ENCODE data around the gene RTRAF. TPM values are rescaled to one million over a fixed set of nuclear protein-coding genes. Genes with fewer than 3 reads are reported as not detected.
A peak's percentile ranks its signal among the peaks of the same experiment; 100 is the strongest.

RTRAF gene
- total and polyA plus RNA-seq, 2 experiments from 2014 or later, result 60.6 to 309 TPM

- Histone ChIP-seq H3K36me3 (peaks cover 22% of the 10 kb centered on the region), H3K9me3 (ENCODE audit: low read depth) (no peaks in the 10 kb centered on the region), H3K4me3 (no peak overlapping the region), H3K4me1 (ENCODE audit: low read depth) (peaks cover 82% of the 10 kb centered on the region), H3K27me3 (no peaks in the 10 kb centered on the region), H3K27ac (peak overlapping the region; percentile 85)
- TF ChIP-seq, protein P1, sequence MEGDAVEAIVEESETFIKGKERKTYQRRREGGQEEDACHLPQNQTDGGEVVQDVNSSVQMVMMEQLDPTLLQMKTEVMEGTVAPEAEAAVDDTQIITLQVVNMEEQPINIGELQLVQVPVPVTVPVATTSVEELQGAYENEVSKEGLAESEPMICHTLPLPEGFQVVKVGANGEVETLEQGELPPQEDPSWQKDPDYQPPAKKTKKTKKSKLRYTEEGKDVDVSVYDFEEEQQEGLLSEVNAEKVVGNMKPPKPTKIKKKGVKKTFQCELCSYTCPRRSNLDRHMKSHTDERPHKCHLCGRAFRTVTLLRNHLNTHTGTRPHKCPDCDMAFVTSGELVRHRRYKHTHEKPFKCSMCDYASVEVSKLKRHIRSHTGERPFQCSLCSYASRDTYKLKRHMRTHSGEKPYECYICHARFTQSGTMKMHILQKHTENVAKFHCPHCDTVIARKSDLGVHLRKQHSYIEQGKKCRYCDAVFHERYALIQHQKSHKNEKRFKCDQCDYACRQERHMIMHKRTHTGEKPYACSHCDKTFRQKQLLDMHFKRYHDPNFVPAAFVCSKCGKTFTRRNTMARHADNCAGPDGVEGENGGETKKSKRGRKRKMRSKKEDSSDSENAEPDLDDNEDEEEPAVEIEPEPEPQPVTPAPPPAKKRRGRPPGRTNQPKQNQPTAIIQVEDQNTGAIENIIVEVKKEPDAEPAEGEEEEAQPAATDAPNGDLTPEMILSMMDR (IDR thresholded peaks at IDR 0.05; ENCODE audit: low read depth, low read length), result no peak
- DNase-seq (ENCODE audit: low read depth in 1 of 2, low spot score in 1 of 2), result no peak
These were observed 60.6 kb downstream of the RTRAF start for GRCh38 chr14:52049721-52050588.

- TF ChIP-seq, protein P1 (IDR thresholded peaks at IDR 0.05; ENCODE audit: low read depth, low read length), result no peak
These were observed 61.9 kb downstream of the RTRAF start for GRCh38 chr14:52051251-52051650.

GRCh38 chr14:52051871-52052270, 62.5 kb downstream of the RTRAF start:
- H3K36me3 ChIP-seq, result peaks cover 36% of the 10 kb centered on the region
- no peaks in the 10 kb centered on the region for H3K9me3 ChIP-seq (ENCODE audit: low read depth)
- peak overlapping the region; percentile 5 for H3K4me3 ChIP-seq
- TF ChIP-seq, protein P1 (IDR thresholded peaks at IDR 0.05; ENCODE audit: low read depth, low read length), result no peak
- H3K27me3 ChIP-seq, result no peaks in the 10 kb centered on the region
- H3K4me1 ChIP-seq (ENCODE audit: low read depth), result peaks cover 68% of the 10 kb centered on the region
- peak overlapping the region; percentile 85 for H3K27ac ChIP-seq
- DNase-seq (ENCODE audit: low read depth in 1 of 2, low spot score in 1 of 2), result peak in 1 of 2 donors; percentile 50

More at GRCh38 chr14:52051251-52051650, 61.9 kb downstream of the RTRAF start:
- Histone ChIP-seq H3K4me1 (ENCODE audit: low read depth) (peaks cover 72% of the 10 kb centered on the region), H3K27ac (peak overlapping the region; percentile 85), H3K9me3 (ENCODE audit: low read depth) (no peaks in the 10 kb centered on the region), H3K27me3 (no peaks in the 10 kb centered on the region), H3K36me3 (peaks cover 35% of the 10 kb centered on the region), H3K4me3 (no peak overlapping the region)
- no peak for DNase-seq (ENCODE audit: low read depth in 1 of 2, low spot score in 1 of 2)

- DNase-seq (ENCODE audit: low read depth in 1 of 2, low spot score in 1 of 2), result peak in 1 of 2 donors; percentile 94
- Histone ChIP-seq H3K27ac (peak overlapping the region; percentile 85), H3K4me3 (peak overlapping the region; percentile 5), H3K4me1 (ENCODE audit: low read depth) (peaks cover 62% of the 10 kb centered on the region), H3K9me3 (ENCODE audit: low read depth) (no peaks in the 10 kb centered on the region), H3K36me3 (peaks cover 36% of the 10 kb centered on the region), H3K27me3 (no peaks in the 10 kb centered on the region)
- TF ChIP-seq, protein P1 (IDR thresholded peaks at IDR 0.05; ENCODE audit: low read depth, low read length), result no peak
These were observed 63.1 kb downstream of the RTRAF start for GRCh38 chr14:52052288-52052943.

DNA sequence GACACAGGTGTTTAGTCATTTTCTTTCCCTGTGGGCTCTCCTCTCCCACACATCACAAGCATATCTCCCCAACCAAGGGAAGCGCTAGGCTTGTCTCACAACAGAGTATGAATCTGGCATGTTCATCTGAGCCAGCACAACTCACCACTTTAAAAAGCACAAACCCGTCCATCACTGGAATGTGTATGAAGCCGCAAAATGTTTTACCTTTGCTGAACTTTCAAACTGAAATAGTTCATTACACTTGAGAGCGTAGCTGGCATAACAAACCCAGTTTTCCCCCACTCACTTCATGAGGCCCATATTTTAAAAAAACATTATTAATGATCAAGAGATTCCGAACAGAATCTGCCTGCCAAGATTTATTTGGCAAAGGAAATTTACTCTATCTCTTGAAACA, 63.7 kb downstream of the RTRAF start:
- peaks cover 40% of the 10 kb centered on the region for H3K36me3 ChIP-seq

More for the DNA sequence above, 63.7 kb downstream of the RTRAF start:
- no peaks in the 10 kb centered on the region for H3K9me3 ChIP-seq (ENCODE audit: low read depth)
- H3K4me3 ChIP-seq, result no peak overlapping the region
- H3K27ac ChIP-seq, result peak overlapping the region; percentile 85
- peaks cover 57% of the 10 kb centered on the region for H3K4me1 ChIP-seq (ENCODE audit: low read depth)
- no peaks in the 10 kb centered on the region for H3K27me3 ChIP-seq
- peak in 1 of 2 donors; percentile 69 for DNase-seq (ENCODE audit: low read depth in 1 of 2, low spot score in 1 of 2)
- TF ChIP-seq, protein P1 (IDR thresholded peaks at IDR 0.05; ENCODE audit: low read depth, low read length), result no peak

Measured in cardiac muscle cell (in vitro differentiated cells and primary cell).